Vagina (tissue), 2 donors: ENCODE measurements around the gene COX6A2.

Experiments
- CTCF ChIP-seq, 3 experiments: fragments of 450-650 bp in 2 of 3; fragments of 200-600 bp in 1 of 3; sonication (generic) in 1 of 3; IDR thresholded peaks; one replicate each; pipeline ENCODE4 v1.5.1; 2017 to 2019; ENCODE audit warnings: antibody characterized with exemption in 3 of 3, mild to moderate bottlenecking in 2 of 3, moderate library complexity in 2 of 3
- POLR2A ChIP-seq, 2 donors: fragments of 450-650 bp; IDR thresholded peaks; one replicate each; pipeline ENCODE4 v1.6.1; 2017; ENCODE audit warnings: antibody characterized with exemption in 2 of 2, mild to moderate bottlenecking in 2 of 2, moderate library complexity in 2 of 2

- TF ChIP-seq POLR2A (IDR thresholded peaks at IDR 0.05) (no peak), CTCF (IDR thresholded peaks at IDR 0.05) (no peak)
Observed at GRCh38 chr16:31456988-31457360, 28.8 kb upstream of the COX6A2 start.
